GM18517 (cell line): Measurements from ENCODE around the gene DLAT.
"Not testable (repeated sequence)": the region's sequence is repeated elsewhere in the genome, so short reads cannot be mapped to it uniquely, and the experiment has no call there.

Experiments
- ATAC-seq: cut with Tn5 transposase; IDR thresholded peaks from one replicate; pipeline ENCODE4 v1.9.1; 2021; ENCODE audit warnings: mild to moderate bottlenecking, moderate library complexity; ENCODE audit not compliant: unreplicated experiment

Gene DLAT

GRCh38 chr11:112046647-112047046 is 21.4 kb downstream of the DLAT start:
- ATAC-seq: not testable (repeated sequence)

DNA sequence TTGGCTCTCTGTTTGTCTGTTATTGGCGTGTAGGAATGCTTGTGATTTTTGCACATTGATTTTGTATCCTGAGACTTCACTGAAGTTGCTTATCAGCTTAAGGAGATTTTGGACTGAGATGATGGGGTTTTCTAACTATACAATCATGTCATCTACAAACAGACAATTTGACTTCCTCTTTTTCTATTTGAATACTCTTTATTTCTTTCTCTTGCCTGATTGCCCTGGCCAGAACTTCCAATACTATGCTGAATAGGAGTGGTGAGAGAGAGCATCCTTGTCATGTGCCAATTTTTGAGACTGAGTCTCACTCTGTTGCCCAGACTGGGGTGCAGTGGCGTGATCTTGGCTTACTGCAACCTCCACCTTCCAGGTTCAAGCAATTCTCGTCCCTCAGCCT is 23.0 kb downstream of the DLAT start:
- ATAC-seq: not testable (repeated sequence)

- ATAC-seq: no peak
Observed at GRCh38 chr11:112049777-112050176, 24.6 kb downstream of the DLAT start.

GRCh38 chr11:112050721-112051120 is 25.5 kb downstream of the DLAT start:
- peak; percentile 81 for ATAC-seq

DNA sequence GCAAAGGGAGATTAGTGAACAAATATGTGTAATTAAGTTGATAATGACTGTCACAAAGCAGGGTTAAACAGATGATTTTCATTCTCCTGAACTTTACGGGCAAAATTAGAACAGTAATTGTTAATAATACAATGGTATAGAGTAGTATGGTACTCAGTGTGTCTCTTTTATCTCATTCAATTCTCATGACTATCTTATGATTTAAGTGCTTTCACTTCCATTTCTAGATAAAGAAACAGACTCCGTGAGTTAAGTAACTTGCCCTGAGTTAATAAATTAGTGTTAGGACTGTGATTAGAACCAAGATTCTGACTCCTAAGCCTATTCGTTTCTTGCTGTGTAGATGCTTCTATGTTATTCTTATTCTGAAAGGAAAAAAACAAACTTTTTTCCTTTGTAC is 26.6 kb downstream of the DLAT start:
- no peak for ATAC-seq

GRCh38 chr11:112057170-112057569 is 32.0 kb downstream of the DLAT start:
- no peak for ATAC-seq

DNA sequence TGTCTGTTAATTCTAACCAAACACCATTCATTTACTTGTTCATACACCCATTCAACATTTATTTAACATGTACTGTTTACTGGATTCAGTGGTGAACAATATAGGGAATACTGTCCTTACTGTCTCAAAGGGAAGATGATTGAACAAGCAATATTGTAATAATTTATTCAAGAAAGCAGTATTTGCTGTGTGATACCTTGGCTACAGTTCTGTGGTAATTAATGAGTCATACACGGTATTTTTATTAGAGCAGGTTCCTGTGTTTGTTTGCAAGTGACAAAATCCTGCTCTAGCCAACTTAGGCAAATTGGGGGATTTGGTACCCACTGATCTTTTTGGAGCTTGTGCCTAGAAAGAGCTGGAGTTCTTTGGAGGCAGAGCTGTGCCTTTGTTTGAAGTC is 32.9 kb downstream of the DLAT start:
- ATAC-seq: no peak

DNA sequence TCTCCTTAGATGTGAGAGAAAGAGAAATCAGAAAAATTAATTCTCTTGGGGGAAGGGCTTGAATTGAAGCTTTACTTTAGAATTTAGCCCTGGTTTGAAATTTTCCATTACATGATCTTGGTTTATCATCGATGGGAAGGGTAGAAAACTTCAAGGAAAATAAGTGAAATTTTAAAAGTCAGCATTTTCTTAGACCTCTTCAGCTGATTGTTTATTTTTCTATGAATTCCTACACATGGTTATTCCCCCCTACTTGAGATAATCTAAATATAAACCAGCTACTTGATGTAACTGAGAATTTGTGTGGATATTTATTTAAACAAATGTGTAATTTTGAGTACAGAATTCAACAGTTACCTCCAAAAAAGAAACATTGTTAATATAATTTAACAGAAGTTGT is 37.7 kb downstream of the DLAT start:
- ATAC-seq: no peak

GRCh38 chr11:112073941-112074811 is 49.0 kb downstream of the DLAT start, which contains the start of the genes NKAPD1 and PIH1D2:
Gene NKAPD1, plus strand, starts transcription at chr11:112074299. Its CDS starts 1,276 bp downstream, at chr11:112075575.
Gene PIH1D2, minus strand, starts transcription at chr11:112074017. Its CDS starts 843 bp downstream, at chr11:112073174.
- peak; percentile 86 for ATAC-seq

DNA sequence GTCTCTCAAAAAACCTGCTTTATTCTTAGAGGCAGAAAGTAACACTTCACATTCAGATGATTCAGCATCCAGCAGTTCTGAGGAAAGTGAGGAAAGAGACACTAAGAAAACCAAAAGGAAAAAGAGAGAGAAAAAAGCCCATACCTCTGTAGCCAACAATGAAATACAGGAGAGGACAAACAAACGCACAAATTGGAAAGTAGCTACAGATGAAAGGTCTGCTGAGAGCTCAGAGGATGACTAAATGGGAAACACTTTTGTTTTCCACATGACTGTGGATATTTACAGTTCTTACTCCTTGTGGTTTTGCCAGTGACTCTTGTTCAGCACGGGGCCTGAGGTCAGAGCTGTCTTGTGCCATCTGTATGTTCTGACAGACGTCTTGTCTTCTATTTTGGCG is 57.5 kb downstream of the DLAT start:
- ATAC-seq: no peak

DNA sequence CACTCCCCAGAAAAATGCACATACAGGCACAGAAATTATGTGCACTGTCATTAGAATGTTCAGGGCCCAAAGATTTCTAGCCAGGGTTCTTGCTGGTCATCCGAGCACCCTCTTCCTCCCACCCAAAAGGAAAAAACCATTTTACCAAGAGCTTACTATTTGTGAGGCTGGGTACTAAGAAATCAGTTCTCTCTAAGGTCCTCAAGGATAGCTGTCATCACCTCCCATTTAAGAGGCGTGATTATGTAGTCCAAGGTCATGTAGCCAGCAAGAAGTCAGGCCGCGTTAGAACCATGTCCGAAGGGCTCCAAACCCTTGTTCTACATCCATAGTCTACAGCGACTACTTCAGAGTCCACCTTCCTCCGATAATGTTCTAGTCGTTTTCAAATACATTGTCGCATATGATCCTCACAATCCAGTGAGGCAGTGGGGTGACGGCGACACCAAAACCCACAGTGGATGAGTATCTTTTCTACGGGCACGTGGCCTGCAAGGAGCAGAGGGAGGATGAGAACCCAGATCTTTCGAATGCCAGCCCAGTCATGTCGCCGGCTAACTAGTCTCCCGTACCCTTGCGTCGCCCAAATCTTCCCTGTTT is 60.7 kb downstream of the DLAT start:
- peak; percentile 29 for ATAC-seq

DNA sequence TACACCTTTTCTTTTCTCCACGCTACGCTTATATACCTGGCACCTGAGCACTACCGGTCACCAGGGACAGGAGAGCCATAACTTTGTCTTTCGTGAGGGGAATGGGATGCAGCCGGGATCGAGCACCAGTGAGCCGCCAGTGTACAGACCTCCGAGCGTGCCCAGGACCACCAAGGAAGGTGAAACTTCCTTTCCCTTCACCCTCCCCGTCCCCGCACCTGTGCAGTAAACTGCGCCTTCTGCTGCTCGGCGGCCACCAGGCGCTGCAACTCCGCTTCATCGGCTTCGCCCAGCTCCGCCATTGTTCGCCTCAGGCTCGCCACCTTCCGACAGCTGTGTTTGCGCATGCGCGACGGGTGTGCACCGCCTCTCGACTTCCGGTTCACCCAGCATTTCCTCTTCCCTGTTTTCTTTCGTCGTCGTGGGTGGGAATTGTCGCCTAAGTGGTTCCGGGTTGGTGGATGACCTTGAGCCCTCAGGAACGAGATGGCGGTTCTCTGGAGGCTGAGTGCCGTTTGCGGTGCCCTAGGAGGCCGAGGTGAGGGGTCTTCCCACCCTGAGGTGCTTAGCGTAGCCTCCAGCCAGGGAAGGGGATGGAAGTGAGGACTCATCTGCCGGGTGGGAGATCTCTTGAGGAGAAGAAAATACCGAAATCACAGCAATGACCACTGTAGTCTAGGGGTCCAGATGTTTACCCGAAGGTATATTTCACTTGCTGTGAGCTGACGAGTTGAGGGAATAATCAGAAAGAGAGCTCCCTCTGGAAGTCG is 61.4 kb downstream of the DLAT start, which contains the start of the genes SDHD and TIMM8B:
Gene SDHD (plus strand): TSS at position 452 of the 770 bp plus-strand sequence. CDS start 35 bp downstream, at position 487.
Gene TIMM8B (minus strand): TSS at position 335 of the 770 bp plus-strand sequence. CDS start 33 bp downstream, at position 302.
- ATAC-seq: peak; percentile 85

DNA sequence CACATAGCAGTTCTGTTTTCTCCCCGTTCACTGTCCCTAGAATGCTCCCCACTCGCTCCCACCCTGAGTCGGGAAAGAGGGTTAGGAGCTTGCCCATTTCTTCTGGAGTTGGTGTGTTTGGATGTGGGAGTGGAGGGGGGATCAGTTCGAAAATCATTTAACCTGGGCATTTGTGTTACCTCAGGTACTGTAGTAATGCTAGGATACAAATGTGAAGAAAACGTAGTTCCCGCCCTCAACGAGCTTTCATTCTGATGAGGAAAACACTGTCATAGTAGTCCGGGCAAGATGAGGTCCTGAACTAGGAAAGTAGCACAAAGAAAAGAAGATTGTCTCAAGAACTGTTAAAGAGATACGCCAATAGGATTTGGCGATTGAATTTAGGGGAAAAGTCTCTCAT is 62.0 kb downstream of the DLAT start:
- no peak for ATAC-seq

- ATAC-seq: not testable (repeated sequence)
Observed at GRCh38 chr11:112095302-112095701, 70.1 kb downstream of the DLAT start.

DNA sequence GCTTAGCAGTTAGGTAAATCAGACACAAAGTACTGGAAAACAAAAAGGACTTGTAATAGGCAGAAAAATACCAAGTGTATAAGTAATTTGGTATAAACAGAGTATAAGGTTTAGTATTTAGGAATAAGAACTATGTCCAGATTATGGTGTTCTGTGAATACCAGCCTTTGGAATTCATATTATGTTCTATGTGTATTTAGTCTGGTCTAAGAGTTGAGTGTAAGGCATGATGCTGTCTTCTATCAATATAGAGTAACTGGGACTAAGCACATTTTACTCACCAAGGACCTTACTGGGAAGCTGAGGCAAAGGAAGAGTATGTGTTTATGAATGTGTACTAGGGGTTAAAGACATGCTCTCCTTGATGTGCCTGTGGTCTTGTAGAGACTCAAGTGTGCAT is 71.0 kb downstream of the DLAT start:
- no peak for ATAC-seq

DNA sequence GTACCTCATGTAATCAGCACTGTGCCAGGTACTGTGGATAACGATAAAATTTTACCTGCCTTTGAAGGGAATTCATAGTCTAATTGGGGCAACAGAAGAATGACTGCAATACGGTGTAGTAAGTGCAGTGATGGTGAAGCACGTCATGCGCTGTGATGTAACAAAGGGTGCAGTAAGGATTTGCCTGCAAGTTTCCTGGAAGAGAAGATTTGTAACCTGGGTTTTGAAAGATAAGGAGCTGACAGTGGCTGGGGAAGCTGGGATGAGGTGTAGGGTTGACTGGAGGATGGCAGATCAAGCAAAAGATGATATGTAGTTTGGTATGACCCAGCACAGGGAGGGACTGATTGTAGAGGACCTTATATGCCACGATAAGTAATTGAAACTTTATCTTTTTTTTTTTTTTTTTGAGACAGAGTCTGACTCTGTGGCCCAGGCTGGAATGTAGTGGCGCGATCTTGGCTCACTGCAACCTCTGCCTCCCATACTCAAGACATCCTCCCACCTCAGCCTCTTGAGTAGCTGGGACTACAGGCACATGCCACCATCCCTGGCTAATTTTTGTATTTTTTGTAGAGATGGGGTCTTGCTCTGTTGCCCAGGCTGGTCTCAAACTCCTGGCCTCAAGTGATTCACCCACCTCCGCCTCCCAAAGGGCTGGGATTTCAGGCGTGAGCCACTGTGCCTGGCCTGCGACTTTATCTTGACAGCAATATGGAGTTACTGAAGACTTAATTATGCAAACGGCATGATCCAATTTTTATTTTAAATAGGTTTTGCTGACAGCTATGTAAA is 72.7 kb downstream of the DLAT start:
- ATAC-seq: no peak

- no peak for ATAC-seq
Observed at GRCh38 chr11:112100462-112100861, 75.3 kb downstream of the DLAT start.

DNA sequence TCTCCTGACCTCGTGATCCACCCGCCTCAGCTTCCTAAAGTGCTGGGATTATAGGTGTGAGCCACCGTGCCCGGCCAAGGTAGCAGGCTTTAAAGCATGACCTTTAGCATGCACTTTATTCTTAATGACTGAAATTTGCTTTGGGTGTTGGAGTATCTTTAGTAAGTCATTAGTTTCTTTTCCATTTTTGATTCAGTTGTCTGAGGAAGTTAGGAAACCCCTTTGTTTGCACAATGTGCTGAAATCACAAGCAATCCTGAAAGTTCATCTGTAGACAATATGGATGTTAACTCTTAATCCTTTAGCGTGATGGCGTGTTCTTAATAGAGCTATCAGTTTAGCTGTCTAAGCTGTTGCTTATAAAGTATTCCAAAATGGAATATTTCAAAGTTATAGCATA is 78.2 kb downstream of the DLAT start:
- no peak for ATAC-seq

GRCh38 chr11:112106070-112106469 is 80.9 kb downstream of the DLAT start:
- no peak for ATAC-seq
